GM13977 (cell line): ENCODE results near the gene MAGI2.

ENCODE experiments used
- DNase-seq: peaks from one replicate; pipeline ENCODE4 v3.0.0; 2012; ENCODE audit warnings: low spot score
- in situ Hi-C: fragments of 300-500 bp; cut with MboI; formaldehyde crosslinking; loops from one replicate; pipeline ENCODE4 v1.12.0; 2022; ENCODE audit warnings: low sequenced_read_pairs, low pct_unique_long_range_greater_than_20kb, mixed read lengths, inconsistent platforms; ENCODE audit not compliant: unreplicated experiment
- TF ChIP-seq, protein P1 (sequence below): IDR thresholded peaks from 2 replicates; pipeline ENCODE4 v1.5.1; 2012; ENCODE audit warnings: mild to moderate bottlenecking, control low read depth; ENCODE audit not compliant: insufficient read depth; ENCODE audit errors: extremely low read depth, missing control alignments

The MAGI2 gene

DNA sequence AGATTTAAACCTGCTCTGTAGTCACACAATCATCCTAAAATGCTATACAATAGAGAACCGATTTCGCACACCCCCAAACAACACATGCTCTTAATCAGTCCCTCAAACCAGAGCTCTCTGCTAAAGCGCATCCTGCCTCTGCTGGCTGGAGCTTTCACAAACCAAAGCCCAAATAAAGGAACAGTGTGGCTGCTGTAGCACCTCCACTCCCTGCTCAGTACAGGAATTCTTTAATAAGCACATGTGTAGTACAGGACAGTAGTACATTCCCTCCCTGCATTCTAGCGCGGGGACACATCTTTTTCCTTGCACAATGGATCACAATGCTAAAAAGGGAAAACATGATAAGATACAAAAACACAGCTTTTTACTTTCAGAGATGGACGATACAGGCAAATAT is 684.6 kb downstream of the MAGI2 start:
- TF ChIP-seq, protein P1, sequence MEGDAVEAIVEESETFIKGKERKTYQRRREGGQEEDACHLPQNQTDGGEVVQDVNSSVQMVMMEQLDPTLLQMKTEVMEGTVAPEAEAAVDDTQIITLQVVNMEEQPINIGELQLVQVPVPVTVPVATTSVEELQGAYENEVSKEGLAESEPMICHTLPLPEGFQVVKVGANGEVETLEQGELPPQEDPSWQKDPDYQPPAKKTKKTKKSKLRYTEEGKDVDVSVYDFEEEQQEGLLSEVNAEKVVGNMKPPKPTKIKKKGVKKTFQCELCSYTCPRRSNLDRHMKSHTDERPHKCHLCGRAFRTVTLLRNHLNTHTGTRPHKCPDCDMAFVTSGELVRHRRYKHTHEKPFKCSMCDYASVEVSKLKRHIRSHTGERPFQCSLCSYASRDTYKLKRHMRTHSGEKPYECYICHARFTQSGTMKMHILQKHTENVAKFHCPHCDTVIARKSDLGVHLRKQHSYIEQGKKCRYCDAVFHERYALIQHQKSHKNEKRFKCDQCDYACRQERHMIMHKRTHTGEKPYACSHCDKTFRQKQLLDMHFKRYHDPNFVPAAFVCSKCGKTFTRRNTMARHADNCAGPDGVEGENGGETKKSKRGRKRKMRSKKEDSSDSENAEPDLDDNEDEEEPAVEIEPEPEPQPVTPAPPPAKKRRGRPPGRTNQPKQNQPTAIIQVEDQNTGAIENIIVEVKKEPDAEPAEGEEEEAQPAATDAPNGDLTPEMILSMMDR, result no peak
- in situ Hi-C loops, result no loop called here
- no peak for DNase-seq

DNA sequence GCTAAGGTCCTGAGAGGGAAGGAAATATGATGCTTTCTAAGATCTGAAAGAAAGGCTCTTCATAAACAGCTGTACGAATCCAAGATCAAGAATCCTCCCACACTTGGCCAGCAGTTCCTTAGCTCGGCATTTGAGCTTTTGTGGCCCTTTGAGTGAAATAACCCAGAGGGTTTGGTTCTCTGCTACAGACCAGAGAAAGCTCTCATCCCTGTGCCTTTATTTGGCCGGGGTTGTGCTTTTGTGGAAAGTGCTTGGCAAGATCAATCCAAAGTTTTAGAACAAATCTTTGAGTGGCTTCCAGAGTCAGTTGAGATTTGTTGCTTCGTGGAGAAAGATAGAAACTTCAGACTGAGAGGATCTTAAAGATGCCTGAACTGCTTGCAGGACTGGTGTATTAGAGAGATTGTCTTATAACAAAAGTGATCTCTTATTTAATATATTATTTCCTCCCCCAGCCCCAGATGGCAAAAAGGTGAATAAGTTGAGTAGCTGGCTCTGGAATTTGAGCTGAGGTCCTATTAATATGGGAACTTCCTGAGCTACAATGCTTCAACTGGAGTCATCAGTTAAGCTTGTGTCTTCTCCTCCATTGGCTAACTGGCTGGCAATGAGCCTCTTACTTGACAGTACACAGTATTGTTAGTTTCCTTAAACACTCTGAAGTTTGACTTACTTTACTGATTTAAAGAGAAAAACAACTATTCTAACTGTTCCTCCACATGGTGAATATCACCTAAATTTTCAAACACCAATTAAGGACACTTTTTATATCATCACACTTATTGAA is 687.3 kb downstream of the MAGI2 start:
- DNase-seq, result no peak
- in situ Hi-C loops, result no loop called here
- TF ChIP-seq, protein P1, result no peak

- TF ChIP-seq, protein P1, result no peak
- in situ Hi-C loops, result no loop called here
- DNase-seq, result no peak
Observed at GRCh38 chr7:78764571-78764970, 688.9 kb downstream of the MAGI2 start.

DNA sequence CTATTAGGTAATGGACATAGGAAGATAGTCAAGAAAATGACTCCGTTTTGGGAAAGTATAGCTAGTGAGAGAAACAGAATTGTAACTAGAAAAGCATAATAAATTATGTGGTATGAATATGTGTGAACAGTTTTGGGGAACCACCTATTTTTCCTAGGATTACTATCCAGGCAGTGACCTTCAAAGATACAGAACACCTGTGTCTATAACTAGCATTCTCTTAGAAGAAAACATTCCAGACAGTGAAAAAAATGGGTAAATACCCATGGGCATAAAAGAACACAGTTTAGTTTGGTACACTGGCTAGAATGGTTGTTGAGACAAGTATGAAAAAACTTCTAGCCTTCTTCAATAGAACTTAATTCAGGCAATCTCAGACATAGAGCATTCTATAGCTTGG is 690.8 kb downstream of the MAGI2 start:
- TF ChIP-seq, protein P1, result no peak
- in situ Hi-C loops, result no loop called here
- no peak for DNase-seq

GRCh38 chr7:78760620-78761355 is 692.7 kb downstream of the MAGI2 start:
- no peak for DNase-seq
- in situ Hi-C loops, result no loop called here
- TF ChIP-seq, protein P1, result no peak

DNA sequence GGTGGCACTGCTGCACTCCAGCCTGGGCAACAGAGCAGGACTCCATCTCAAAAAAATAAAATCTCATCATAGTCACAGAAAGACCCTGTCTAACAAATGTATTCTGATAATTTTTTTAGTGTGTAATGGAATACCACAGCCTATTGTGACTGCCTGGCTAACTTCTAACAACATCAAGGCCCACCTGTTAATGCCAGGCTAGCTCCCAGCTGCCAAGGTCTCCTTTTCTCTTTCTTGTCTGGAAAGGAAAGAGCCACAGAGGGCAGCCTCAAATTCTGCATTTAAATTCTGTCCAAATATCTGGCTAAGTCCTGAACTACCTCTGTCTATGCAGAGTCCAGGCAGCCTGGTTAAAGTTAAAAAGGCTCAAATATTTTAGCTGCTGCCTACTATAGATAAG is 700.9 kb downstream of the MAGI2 start:
- TF ChIP-seq, protein P1, result no peak
- in situ Hi-C loops, result no loop called here
- no peak for DNase-seq
